ENCODE measurements around the gene FPGS. TPM values are rescaled to one million over a fixed set of nuclear protein-coding genes. Genes with fewer than 3 reads are reported as not detected.

Gene FPGS
- polyA plus RNA-seq, 1 of the 3 experiments (the other 2 are of a cell fraction) = 82.7 TPM

GRCh38 chr9:127810378-127811187, 7.9 kb downstream of the FPGS start:
- Histone ChIP-seq H3K4me1 (ENCODE audit: control insufficient read depth in 1 of 2, insufficient read depth in 2 of 2, low read depth in 1 of 2, low read length in 1 of 2) (peaks cover 0 to 12% of the 10 kb centered on the region in 2 experiments; a peak in 1 of 4 replicates), H3K27ac (ENCODE audit: low read depth in 2 of 2, low read length in 1 of 2) (no peak overlapping the region), H3F3A (replicated peaks; ENCODE audit: insufficient read depth) (peaks cover 8% of the 10 kb centered on the region), H3K27me3 (ENCODE audit: insufficient read depth) (no peaks in the 10 kb centered on the region), H3K9me3 (no peaks in the 10 kb centered on the region), H3K9me2 (no peaks in the 10 kb centered on the region), H3K4me3 (ENCODE audit: low read depth in 2 of 2, low read length in 1 of 2) (no peak overlapping the region), H4K20me1 (ENCODE audit: insufficient read depth) (no peaks in the 10 kb centered on the region), H3K36me3 (replicated peaks in 1 of 2; ENCODE audit: control insufficient read depth in 1 of 2, insufficient read depth in 2 of 2, low read length in 1 of 2) (peaks cover 30 to 50% of the 10 kb centered on the region in 2 experiments), H3K4me2 (no peak overlapping the region), H3K79me2 (ENCODE audit: insufficient read depth) (peaks cover 12% of the 10 kb centered on the region), H2AFZ (ENCODE audit: low read depth) (no peak overlapping the region), H3K9ac (no peak overlapping the region)
- DNase-seq = no peak
- 95% methylated on average over 8 of the region's 10 CpGs for WGBS (ENCODE audit: low lambda C conversion rate)
- POLR2A ChIA-PET = no interaction called here
- CTCF ChIA-PET = no interaction called here
- no peak for TF ChIP-seq USF1 (IDR thresholded peaks at IDR 0.05; ENCODE audit: borderline replicate concordance, low read depth)

- WGBS (ENCODE audit: low lambda C conversion rate) = 97% methylated on average over 6 of the region's 6 CpGs
- Histone ChIP-seq H3K9me2 (no peaks in the 10 kb centered on the region), H2AFZ (ENCODE audit: low read depth) (no peak overlapping the region), H3K79me2 (ENCODE audit: insufficient read depth) (0 out of 2 replicates have a peak, but pooled peaks cover 3% of the 10 kb centered on the region), H3K27ac (ENCODE audit: low read depth in 2 of 2, low read length in 1 of 2) (no peak overlapping the region), H3K9me3 (no peaks in the 10 kb centered on the region), H4K20me1 (ENCODE audit: insufficient read depth) (no peaks in the 10 kb centered on the region), H3K36me3 (replicated peaks in 1 of 2; ENCODE audit: control insufficient read depth in 1 of 2, insufficient read depth in 2 of 2, low read length in 1 of 2) (peaks cover 20 to 46% of the 10 kb centered on the region in 2 experiments), H3K9ac (no peak overlapping the region), H3K4me3 (ENCODE audit: low read depth in 2 of 2, low read length in 1 of 2) (no peak overlapping the region), H3K27me3 (ENCODE audit: insufficient read depth) (no peaks in the 10 kb centered on the region), H3K4me1 (ENCODE audit: control insufficient read depth in 1 of 2, insufficient read depth in 2 of 2, low read depth in 1 of 2, low read length in 1 of 2) (peaks cover 0 to 22% of the 10 kb centered on the region in 2 experiments; a peak in 1 of 4 replicates), H3K4me2 (no peak overlapping the region), H3F3A (replicated peaks; ENCODE audit: insufficient read depth) (peaks cover 8% of the 10 kb centered on the region)
- POLR2A ChIA-PET = no interaction called here
- DNase-seq = no peak
- TF ChIP-seq NRF1 (IDR thresholded peaks at IDR 0.05; ENCODE audit: low read depth, low read length) (no peak), RAD21 (IDR thresholded peaks at IDR 0.05; ENCODE audit: low read length) (no peak), PBX3 (IDR thresholded peaks at IDR 0.05) (no peak), CTCF (IDR thresholded peaks at IDR 0.05) (no peak), FOXM1 (IDR thresholded peaks at IDR 0.05; ENCODE audit: low read depth) (no peak), EP300 (IDR thresholded peaks at IDR 0.05; ENCODE audit: borderline replicate concordance in 1 of 2, low read depth in 1 of 2, low read length in 1 of 2) (no peak), SIN3A (IDR thresholded peaks at IDR 0.05; ENCODE audit: borderline replicate concordance, low read depth, low read length) (no peak), FOSL2 (IDR thresholded peaks at IDR 0.05; ENCODE audit: borderline replicate concordance, low read depth) (no peak), CHD2 (IDR thresholded peaks at IDR 0.05; ENCODE audit: low read length, partially characterized antibody) (no peak), IRF3 (IDR thresholded peaks at IDR 0.05; ENCODE audit: low read depth, low read length) (no peak), REST (IDR thresholded peaks at IDR 0.05; ENCODE audit: low read depth, low read length) (no peak), RXRA (IDR thresholded peaks at IDR 0.05; ENCODE audit: borderline replicate concordance, low read depth) (no peak), GABPA (IDR thresholded peaks at IDR 0.05; ENCODE audit: low read depth) (no peak)
- CTCF ChIA-PET = interaction anchor here (1.6 kb wide), 1 partner anchor 109 kb away, joined by 6 read pairs; no protein-coding TSS in a partner anchor
Observed at GRCh38 chr9:127812011-127812410, 9.3 kb downstream of the FPGS start.
